SJCRH30 (cell line): Measurements from ENCODE around the gene ALDH8A1. TPM values are rescaled to one million over a fixed set of nuclear protein-coding genes. Genes with fewer than 3 reads are reported as not detected.

Experiments
- DNase-seq, 2 experiments: peaks; one replicate each; pipeline ENCODE4 v3.0.0-alpha.2; 2015 to 2020
- H3K27ac ChIP-seq: fragments of 250-450 bp; sonication (Bioruptor Pico); 2 replicates; pipeline ENCODE4 v1.5.1; 2020; ENCODE audit warnings: mild to moderate bottlenecking, moderate library complexity
- H3K27me3 ChIP-seq: fragments of 250-450 bp; sonication (Bioruptor Pico); 2 replicates; pipeline ENCODE4 v1.5.1; 2020; ENCODE audit warnings: mild to moderate bottlenecking, moderate library complexity
- H3K36me3 ChIP-seq: fragments of 250-450 bp; sonication (Bioruptor Pico); 2 replicates; pipeline ENCODE4 v1.5.1; 2020; ENCODE audit warnings: mild to moderate bottlenecking, moderate library complexity
- H3K4me1 ChIP-seq: fragments of 250-450 bp; sonication (Bioruptor Pico); 2 replicates; pipeline ENCODE4 v1.5.1; 2020; ENCODE audit warnings: mild to moderate bottlenecking, moderate library complexity
- H3K4me3 ChIP-seq: fragments of 250-450 bp; sonication (Bioruptor Pico); 2 replicates; pipeline ENCODE4 v1.5.1; 2020; ENCODE audit warnings: mild to moderate bottlenecking, moderate library complexity
- H3K9me3 ChIP-seq: fragments of 250-450 bp; sonication (Bioruptor Pico); replicated peaks from 2 replicates; pipeline ENCODE4 v1.5.1; 2020; ENCODE audit warnings: mild to moderate bottlenecking, moderate library complexity
- total RNA-seq: library from RNA; depleted of rRNA; stranded (reverse); fragments of >200 nt; shearing (Covaris generic); gene quantifications from 2 replicates; pipeline ENCODE4 v1.2.3, GENCODE V29; 2014

ALDH8A1 gene
- total RNA-seq, 1 experiment from 2014 or later, result 0.08 TPM

DNA sequence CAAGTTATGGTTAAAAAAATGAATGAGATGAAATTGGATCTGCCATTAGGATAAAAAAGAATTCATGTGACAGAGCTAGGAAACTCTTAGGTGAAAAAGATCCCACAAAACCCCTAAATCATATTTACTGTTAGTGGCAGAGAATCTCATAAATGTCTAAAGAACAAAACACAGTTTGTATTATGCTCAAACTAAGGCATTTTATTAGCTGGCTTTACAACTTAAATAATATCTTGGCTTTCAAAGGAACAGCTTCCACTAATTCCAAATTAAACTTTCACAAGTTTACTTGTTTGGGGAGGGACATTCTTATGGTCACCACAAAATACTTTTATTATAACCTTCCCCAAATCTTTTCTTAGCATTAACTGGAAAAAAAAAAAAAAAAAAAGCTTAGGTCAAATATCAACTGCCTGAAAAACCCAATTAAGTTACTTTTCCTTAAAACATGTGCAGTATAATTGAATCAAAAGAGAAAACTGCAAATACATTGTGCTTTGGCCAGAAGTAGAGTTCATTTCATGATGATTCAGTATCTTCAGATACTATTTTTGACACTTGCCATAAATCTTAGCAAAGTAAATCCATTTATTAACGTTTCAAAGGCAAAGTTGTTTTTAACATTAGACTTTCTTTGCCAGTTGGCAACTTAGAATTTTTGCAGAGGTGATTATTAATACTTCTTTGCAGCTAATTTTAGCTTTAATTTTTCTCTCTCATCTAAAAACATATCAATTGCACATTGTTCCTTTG lies 14.7 kb upstream of the ALDH8A1 start:
- Histone ChIP-seq H3K27me3 (no peaks in the 10 kb centered on the region), H3K4me3 (no peak overlapping the region), H3K36me3 (peaks cover 34% of the 10 kb centered on the region), H3K4me1 (no peaks in the 10 kb centered on the region), H3K9me3 (no peaks in the 10 kb centered on the region; the same call in 1 of the 2 replicates), H3K27ac (no peak overlapping the region)
- DNase-seq, result no peak

DNA sequence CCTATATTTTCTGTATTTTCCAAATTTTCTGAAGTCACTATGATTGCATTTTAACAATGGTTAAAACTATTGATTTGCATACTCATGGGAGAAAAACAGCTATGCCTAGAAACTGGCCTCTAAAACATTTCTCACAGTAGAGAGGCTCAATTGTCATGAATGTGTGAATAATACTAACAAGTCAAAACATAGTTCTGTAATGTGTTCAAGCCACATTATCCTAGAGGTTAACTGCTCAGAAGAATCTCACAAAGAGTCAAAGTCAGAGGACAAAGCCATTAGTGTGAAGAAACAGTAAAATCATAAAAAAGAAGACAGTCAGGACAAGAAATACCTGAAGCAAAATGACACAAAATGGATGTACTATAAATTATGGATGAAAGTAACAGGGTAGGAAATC lies 12.5 kb upstream of the ALDH8A1 start:
- H3K4me1 ChIP-seq, result no peaks in the 10 kb centered on the region
- no peak overlapping the region for H3K27ac ChIP-seq
- peaks cover 30% of the 10 kb centered on the region for H3K36me3 ChIP-seq
- no peak for DNase-seq
- H3K4me3 ChIP-seq, result no peak overlapping the region
- H3K9me3 ChIP-seq, result no peaks in the 10 kb centered on the region; the same call in 1 of the 2 replicates
- no peaks in the 10 kb centered on the region for H3K27me3 ChIP-seq

DNA sequence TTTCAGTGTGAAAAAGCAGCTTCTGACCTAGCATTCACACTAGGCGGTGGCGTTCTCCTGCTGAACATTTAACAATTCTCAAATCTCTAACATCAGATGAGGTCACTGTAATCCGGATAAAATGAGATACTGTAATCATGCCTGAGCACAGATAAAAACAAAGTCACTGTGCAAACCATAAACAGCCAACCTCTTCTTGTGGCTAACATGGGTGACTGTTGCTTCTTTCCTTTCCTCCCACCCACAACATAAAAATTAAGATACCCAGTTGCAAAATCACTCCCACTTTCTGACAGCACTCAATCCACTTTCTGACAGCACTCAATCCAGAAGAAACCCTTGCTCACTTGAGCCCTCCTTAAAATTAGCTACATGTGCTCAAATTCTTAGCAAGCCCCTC lies 11.5 kb upstream of the ALDH8A1 start:
- no peaks in the 10 kb centered on the region for H3K27me3 ChIP-seq
- H3K9me3 ChIP-seq, result no peaks in the 10 kb centered on the region; the same call in 1 of the 2 replicates
- no peak for DNase-seq
- no peaks in the 10 kb centered on the region for H3K4me1 ChIP-seq
- H3K36me3 ChIP-seq, result peaks cover 27% of the 10 kb centered on the region
- H3K27ac ChIP-seq, result no peak overlapping the region
- no peak overlapping the region for H3K4me3 ChIP-seq

DNA sequence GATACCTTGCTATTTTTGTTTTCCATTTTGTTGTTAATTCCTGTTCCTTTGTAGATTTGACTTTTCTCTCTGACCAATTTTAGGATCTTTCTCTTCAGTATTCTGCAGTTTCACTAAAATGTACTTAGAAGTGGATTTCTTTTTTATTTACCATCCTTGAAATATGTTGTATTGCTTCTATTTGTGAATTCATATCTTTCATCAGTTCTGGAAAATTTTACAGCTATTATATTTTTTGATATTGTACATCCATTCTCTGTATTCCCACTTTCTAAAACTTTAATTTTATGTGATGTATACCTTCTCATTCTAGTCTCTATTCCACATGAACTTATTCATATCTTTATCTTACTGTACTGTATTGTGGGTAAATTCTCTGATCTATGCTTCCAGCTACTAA lies 9.7 kb upstream of the ALDH8A1 start:
- Histone ChIP-seq H3K4me3 (no peak overlapping the region), H3K27ac (no peak overlapping the region), H3K9me3 (no peaks in the 10 kb centered on the region; the same call in 1 of the 2 replicates), H3K36me3 (peaks cover 12% of the 10 kb centered on the region), H3K27me3 (no peaks in the 10 kb centered on the region), H3K4me1 (peaks cover 4% of the 10 kb centered on the region)
- DNase-seq, result no peak

DNA sequence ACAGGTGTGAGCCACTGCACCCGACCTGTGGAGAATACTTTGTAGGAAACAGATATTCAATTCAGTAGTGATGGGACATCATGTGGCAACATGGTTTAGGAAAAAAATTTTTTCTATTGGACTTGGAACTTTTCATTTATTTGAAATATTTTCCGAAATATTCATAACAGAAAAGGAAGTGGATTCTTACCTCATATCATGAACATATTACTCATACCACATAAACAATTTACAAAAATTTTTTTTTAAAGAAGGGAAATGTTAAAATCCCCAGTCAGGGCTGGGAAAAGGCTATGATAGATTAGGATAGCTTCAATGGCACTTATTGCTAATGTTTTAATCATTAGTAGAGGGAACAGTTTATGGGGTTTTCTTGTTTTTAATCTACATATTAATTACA lies 6.8 kb upstream of the ALDH8A1 start:
- Histone ChIP-seq H3K27ac (no peak overlapping the region), H3K9me3 (no peaks in the 10 kb centered on the region; the same call in 1 of the 2 replicates), H3K27me3 (no peaks in the 10 kb centered on the region), H3K36me3 (0 out of 2 replicates have a peak, but pooled peaks cover 2% of the 10 kb centered on the region), H3K4me1 (peaks cover 9% of the 10 kb centered on the region), H3K4me3 (no peak overlapping the region)
- no peak for DNase-seq

DNA sequence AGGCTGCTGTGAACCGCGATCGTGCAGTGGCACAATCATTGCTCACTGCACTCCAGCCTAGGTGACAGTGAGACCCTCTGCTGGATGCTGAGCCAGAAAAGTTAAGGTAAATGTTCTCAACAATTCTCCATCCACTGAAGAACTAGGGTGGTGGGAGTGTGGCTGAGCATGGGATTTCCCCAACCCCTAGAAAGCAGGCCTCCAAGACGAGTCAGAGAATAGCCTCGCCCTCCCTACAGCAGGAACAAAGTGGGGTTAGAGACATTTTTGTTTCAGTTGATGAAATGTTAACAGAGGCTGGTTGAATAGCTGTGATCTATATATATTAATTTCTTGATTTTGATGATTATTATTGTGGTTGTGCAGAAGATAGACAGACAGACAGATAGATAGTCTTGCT lies 6.1 kb upstream of the ALDH8A1 start:
- no peaks in the 10 kb centered on the region for H3K27me3 ChIP-seq
- H3K4me1 ChIP-seq, result peaks cover 9% of the 10 kb centered on the region
- no peak overlapping the region for H3K4me3 ChIP-seq
- 0 out of 2 replicates have a peak, but pooled peaks cover 2% of the 10 kb centered on the region for H3K36me3 ChIP-seq
- no peak overlapping the region for H3K27ac ChIP-seq
- no peak for DNase-seq
- H3K9me3 ChIP-seq, result no peaks in the 10 kb centered on the region; the same call in 1 of the 2 replicates

DNA sequence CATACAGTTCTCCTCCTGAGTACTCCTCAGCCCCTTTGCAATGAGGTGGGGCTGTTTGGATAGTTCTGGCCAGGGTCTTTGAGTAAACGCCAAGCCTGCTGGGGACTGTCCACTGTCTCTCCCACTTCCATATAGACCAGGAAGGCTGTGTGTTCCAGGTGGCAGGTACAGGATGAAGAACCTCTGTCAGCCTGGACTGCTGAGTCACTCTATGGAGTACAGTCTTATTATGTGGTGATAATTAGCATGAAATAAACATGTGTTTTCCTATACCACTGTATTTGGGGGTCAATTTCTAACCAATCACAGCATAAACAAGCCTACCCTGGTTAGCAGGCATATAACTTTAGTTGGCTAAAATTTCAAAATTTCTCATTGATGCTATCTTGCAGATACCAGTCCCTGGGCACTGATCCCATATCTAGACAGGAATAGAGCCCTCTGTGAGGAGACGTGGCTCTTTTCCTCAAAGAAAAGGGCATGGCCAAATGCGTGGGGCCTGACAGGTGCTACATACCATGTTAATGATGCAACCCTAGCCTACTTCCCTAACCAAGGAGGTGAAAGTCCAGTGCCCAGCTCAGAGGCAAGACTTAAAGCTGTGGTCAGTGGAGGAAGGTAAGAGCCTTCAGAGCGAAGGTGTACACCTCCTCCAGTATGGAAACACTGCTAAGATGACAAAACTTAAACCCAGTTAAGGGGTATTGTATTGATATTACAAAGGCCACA lies 4.5 kb upstream of the ALDH8A1 start:
- Histone ChIP-seq H3K4me1 (peaks cover 9% of the 10 kb centered on the region), H3K27ac (no peak overlapping the region), H3K36me3 (0 out of 2 replicates have a peak, but pooled peaks cover 2% of the 10 kb centered on the region), H3K9me3 (no peaks in the 10 kb centered on the region), H3K4me3 (no peak overlapping the region), H3K27me3 (no peaks in the 10 kb centered on the region)
- peak; percentile 29 to 32 for DNase-seq

DNA sequence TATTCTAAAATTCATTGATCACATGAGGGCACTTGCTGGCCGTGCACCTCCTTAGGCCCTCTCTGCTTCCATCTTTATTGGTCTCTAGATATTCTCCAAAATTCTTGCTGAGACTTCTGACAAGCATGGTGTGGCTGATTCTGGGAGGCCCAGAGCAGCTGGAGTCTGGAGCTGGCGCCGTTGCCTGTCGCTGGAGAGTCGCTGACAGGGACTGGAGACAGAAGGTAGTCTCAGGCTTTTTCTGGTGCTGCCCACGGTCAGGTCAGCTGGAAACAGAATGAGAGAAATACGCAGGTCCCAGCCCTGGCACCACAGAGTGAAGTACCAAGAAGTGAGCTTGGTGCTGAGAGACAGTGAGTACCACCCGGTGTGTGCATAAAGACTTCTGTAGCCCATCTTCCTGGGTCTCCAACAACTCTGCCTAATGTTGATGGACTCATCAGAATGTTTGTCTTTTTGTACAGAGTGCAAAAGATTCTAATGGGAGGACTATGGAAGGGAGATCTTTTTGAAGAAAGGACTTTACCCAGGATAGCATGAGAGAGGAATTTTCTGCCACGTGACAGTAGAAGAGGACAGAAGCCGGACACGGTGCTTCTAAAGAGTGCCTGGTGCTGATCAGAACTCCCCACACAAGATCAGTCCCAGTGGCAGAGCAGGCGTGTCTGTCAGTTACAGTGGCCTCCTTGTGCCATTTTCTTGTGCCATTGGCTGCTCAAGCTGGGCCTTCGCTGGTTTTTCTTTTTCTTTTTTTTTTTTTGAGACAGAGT lies 1.8 kb upstream of the ALDH8A1 start:
- no peaks in the 10 kb centered on the region for H3K36me3 ChIP-seq
- no peaks in the 10 kb centered on the region for H3K9me3 ChIP-seq
- no peak overlapping the region for H3K27ac ChIP-seq

DNA sequence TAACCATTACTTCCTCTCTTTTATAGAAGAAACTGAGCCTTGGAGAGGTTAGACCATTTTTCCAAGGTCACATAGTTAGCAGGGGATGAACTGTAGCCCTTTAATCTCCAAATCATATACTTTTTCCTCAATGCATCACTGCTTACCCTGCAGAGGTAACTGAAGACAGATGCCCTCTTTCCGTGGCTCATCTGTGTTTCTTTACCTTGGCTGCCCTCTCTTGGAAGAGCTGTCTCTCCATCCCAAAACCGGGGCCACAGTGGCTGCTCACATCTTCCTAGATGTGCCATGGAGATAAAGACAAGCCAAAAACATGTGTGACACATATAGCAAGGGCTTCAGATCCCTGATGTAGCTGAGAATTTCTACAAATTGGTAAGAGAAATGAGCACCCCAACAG lies 581 bp upstream of the ALDH8A1 start:
- no peak overlapping the region for H3K27ac ChIP-seq
- no peak overlapping the region for H3K4me3 ChIP-seq
- H3K27me3 ChIP-seq, result no peaks in the 10 kb centered on the region
- no peaks in the 10 kb centered on the region for H3K36me3 ChIP-seq
- H3K9me3 ChIP-seq, result no peaks in the 10 kb centered on the region
- DNase-seq, result no peak
- peaks cover 9% of the 10 kb centered on the region for H3K4me1 ChIP-seq

More for the DNA sequence above, 1.8 kb upstream of the ALDH8A1 start:
- DNase-seq, result no peak
- Histone ChIP-seq H3K4me3 (no peak overlapping the region), H3K27me3 (no peaks in the 10 kb centered on the region), H3K4me1 (peaks cover 9% of the 10 kb centered on the region)

DNA sequence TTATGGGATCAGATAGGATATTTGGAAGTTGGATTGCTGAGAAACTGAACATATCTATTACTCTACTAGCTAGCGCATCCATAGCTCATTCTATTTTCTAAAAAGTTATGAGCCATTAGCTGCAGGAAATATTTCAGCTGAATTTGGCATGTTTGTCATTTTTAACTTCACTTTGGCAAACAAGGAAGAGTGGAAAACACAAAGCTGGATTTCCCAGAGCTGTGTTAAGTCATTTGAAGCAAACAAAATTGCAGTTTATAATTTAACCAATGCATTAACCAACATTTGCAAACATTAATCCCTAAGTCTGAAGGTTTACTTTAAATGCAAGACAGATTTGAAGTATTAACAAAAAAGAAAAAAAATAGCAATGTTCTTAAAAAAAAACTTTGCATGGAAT lies 1.2 kb downstream of the ALDH8A1 start:
- no peak overlapping the region for H3K4me3 ChIP-seq
- no peak for DNase-seq
- H3K36me3 ChIP-seq, result no peaks in the 10 kb centered on the region
- H3K9me3 ChIP-seq, result no peaks in the 10 kb centered on the region
- no peaks in the 10 kb centered on the region for H3K27me3 ChIP-seq
- H3K4me1 ChIP-seq, result no peaks in the 10 kb centered on the region
- no peak overlapping the region for H3K27ac ChIP-seq

DNA sequence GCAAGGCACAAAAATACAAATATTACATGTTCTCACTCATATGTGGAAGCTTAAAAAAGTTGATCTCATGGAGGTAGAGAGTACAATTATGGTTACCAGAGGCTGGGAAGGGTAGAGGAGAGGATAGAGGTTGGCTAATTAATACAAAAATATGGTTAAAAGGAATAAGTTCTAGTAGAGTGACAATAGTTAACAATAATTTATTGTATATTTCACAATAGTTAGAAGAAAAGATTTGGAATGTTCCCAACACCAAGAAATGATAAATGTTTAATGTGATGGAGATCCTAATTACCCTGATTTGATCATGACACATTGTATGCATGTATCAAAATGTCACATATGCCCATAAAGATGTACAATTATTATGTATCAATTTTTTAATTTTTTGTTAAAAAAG lies 1.8 kb downstream of the ALDH8A1 start:
- H3K4me3 ChIP-seq, result no peak overlapping the region
- H3K27ac ChIP-seq, result no peak overlapping the region
- no peaks in the 10 kb centered on the region for H3K9me3 ChIP-seq
- no peak for DNase-seq
- no peaks in the 10 kb centered on the region for H3K4me1 ChIP-seq
- H3K36me3 ChIP-seq, result no peaks in the 10 kb centered on the region
- H3K27me3 ChIP-seq, result no peaks in the 10 kb centered on the region

DNA sequence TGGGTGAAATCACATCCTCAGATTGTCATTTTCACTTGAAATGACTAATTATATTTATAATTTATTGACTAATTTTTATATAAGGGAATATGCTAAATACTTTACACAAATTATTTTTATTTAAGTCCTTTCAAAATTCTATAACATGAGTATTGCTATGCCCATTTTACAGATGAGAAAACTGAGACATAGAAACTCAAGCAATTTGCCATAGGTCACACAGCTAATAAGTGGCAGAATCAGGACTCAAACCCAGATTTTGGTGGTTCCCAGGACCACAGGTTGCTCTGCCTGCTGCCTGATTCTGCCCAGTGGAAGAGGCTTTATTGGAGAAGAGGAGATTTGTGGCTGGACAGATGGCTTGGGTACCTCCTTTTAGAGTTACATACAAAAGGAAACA lies 4.9 kb downstream of the ALDH8A1 start:
- Histone ChIP-seq H3K36me3 (no peaks in the 10 kb centered on the region), H3K9me3 (no peaks in the 10 kb centered on the region), H3K27me3 (no peaks in the 10 kb centered on the region)

DNA sequence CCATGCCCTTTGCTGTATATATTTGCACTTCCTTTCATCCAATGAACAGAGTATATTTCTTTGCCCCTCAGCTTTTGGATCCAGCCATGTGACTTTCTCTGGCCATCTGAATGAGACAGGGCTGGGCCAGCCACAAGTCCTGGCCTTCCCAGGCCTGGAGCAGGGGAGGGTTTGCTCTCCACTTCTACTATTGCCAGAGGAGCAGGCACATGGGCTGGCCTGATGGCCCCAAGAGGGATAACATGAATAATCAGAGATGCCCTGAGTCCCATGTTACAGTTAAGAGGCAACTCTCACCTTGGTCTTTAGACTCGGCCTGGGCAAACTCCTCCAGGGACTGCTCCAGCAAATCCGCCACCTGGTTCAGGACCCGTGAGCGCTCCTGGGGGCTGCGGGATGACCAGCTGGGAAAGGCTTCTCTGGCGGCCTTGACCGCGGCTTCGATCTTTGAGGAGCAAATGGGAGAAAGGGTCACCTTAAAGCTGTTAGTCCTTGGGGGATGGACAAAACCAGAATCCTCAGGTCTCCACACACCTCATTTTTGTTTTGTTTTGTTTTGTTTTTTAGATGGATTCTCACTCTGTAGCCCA lies 6.3 kb downstream of the ALDH8A1 start:
- no peak for DNase-seq
- Histone ChIP-seq H3K27me3 (no peaks in the 10 kb centered on the region), H3K36me3 (no peaks in the 10 kb centered on the region), H3K4me1 (no peaks in the 10 kb centered on the region), H3K4me3 (no peak overlapping the region), H3K9me3 (no peaks in the 10 kb centered on the region), H3K27ac (no peak overlapping the region)

More for the DNA sequence above, 4.9 kb downstream of the ALDH8A1 start:
- H3K27ac ChIP-seq, result no peak overlapping the region
- no peaks in the 10 kb centered on the region for H3K4me1 ChIP-seq
- no peak overlapping the region for H3K4me3 ChIP-seq
- no peak for DNase-seq

DNA sequence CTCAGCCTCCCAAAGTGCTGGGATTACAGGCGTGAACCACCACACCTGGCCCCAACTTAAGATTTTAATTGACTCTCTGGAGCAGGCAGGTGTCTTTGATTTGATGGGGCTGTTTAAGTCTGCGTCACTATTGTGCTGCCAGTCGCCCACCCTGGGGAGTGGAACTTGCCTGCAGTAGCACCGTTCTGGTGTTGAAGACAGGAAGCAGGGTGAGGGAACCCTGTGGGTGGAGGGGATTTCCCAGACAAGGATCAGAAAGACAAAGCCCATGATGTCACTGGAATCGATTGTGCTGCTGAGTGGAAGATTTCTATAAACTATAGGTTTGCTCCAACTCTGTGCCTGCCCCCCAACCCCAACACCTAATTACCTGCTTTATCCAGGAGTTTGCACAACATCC lies 11.0 kb downstream of the ALDH8A1 start:
- no peak for DNase-seq
- Histone ChIP-seq H3K36me3 (no peaks in the 10 kb centered on the region), H3K27me3 (no peaks in the 10 kb centered on the region), H3K9me3 (no peaks in the 10 kb centered on the region), H3K27ac (no peak overlapping the region), H3K4me3 (no peak overlapping the region), H3K4me1 (peaks cover 17% of the 10 kb centered on the region)
